ENCODE results near the gene ZNF385B.

Gene ZNF385B

DNA sequence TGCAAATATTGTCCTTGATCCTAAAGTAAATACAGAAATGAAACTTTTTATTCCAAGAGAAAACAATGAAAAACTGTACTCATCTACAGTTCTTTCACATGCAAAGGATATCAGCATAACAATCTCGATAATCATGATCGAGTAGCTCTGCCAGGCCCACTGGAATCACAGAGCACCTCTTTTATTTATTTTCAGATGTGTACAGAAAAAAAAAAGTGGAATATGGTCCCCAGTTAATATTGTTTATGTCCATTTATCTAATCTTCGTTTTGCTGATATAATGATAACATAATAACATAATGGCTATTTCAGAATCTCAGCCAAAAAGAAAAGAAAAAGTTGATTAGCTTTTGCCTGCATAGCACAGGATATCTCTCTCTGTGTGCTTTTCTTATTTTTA lies 6.5 kb downstream of the ZNF385B start:
- Histone ChIP-seq H3K18ac (ENCODE audit: low read length) (no peak overlapping the region), H2BK5ac (ENCODE audit: low read length) (no peak overlapping the region), H2BK15ac (replicated peaks; ENCODE audit: low read depth) (no peak overlapping the region), H3K79me2 (ENCODE audit: control insufficient read depth, insufficient read depth, low read length) (no peaks in the 10 kb centered on the region), H4K8ac (ENCODE audit: low read depth, low read length) (no peak overlapping the region), H3K79me1 (ENCODE audit: low read length) (no peaks in the 10 kb centered on the region), H3K4me1 (ENCODE audit: control insufficient read depth, low read depth, low read length) (no peaks in the 10 kb centered on the region), H3K36me3 (ENCODE audit: control insufficient read depth, insufficient read depth, low read length) (no peaks in the 10 kb centered on the region), H3K9ac (ENCODE audit: low read length) (no peak overlapping the region), H4K5ac (ENCODE audit: low read length) (no peak overlapping the region), H3K4me3 (ENCODE audit: low read length) (no peak overlapping the region), H3K27me3 (ENCODE audit: insufficient read depth, low read length, poor library complexity) (peaks cover under 1% of the 10 kb centered on the region), H3K56ac (ENCODE audit: low read length) (no peak overlapping the region), H3K4me2 (ENCODE audit: low read length) (no peak overlapping the region), H2AK5ac (ENCODE audit: low read length) (no peak overlapping the region), H2BK120ac (ENCODE audit: low read depth, low read length) (no peak overlapping the region), H3K27ac (ENCODE audit: low read depth, low read length) (no peak overlapping the region), H3K23ac (ENCODE audit: low read length) (no peak overlapping the region), H3K4ac (ENCODE audit: low read depth, low read length) (no peak overlapping the region)
- WGBS (ENCODE audit: extremely low coverage, insufficient coverage, low lambda C conversion rate) = no CpG with 5 or more reads among the region's 3 CpGs
- DNase-seq = no peak

DNA sequence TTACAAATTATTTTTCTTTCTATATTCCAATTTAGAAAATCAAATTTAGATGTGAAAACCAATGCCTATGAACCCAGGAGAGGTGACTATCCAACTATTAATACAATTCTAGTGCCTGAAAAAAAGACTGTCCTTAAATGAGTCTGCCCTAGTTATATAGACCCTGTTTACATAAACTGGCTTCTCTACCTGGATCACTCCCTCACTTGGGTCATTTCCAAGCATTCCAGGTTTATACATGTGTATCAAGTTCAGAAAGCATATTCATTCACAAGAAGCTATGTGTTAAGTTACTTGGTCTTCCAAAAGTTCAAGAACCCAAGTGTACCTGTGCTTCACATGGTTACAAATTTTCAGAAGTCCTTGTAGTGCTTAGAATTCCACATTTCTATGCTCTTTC lies 8.3 kb downstream of the ZNF385B start:
- no peaks in the 10 kb centered on the region for H3K27me3 ChIP-seq (ENCODE audit: insufficient read depth, low read length, poor library complexity)

DNA sequence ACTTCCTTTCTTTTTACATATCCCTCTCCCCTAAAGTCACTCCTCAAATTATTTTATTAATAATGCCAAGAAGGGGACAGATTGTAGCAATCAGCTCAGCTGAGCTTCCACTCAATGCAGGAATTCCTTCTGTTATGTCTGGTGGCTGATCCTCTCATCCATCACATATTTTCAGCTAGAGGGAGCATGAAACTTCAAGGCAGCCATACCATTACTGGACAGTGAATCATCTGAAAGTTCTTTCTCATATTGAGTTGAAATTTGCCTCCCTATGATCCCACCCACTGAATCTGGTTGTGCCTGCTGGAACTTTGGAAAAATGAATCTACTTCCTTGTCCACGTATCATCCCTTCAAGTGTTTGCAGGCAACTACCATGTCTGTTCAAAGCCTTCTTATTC lies 11.2 kb downstream of the ZNF385B start:
- H3K4me1 ChIP-seq (ENCODE audit: control insufficient read depth, low read depth, low read length) = no peaks in the 10 kb centered on the region
- H3K18ac ChIP-seq (ENCODE audit: low read length) = no peak overlapping the region
- no peak overlapping the region for H3K4ac ChIP-seq (ENCODE audit: low read depth, low read length)
- H4K5ac ChIP-seq (ENCODE audit: low read length) = no peak overlapping the region
- no peak overlapping the region for H3K23ac ChIP-seq (ENCODE audit: low read length)
- no peak overlapping the region for H3K56ac ChIP-seq (ENCODE audit: low read length)
- H3K36me3 ChIP-seq (ENCODE audit: control insufficient read depth, insufficient read depth, low read length) = no peaks in the 10 kb centered on the region
- H3K4me3 ChIP-seq (ENCODE audit: low read length) = no peak overlapping the region
- H3K27ac ChIP-seq (ENCODE audit: low read depth, low read length) = no peak overlapping the region
- H3K79me2 ChIP-seq (ENCODE audit: control insufficient read depth, insufficient read depth, low read length) = no peaks in the 10 kb centered on the region
- no peak overlapping the region for H4K8ac ChIP-seq (ENCODE audit: low read depth, low read length)
- no peak overlapping the region for H2BK15ac ChIP-seq (replicated peaks; ENCODE audit: low read depth)
- H3K4me2 ChIP-seq (ENCODE audit: low read length) = no peak overlapping the region
- no peak overlapping the region for H3K9ac ChIP-seq (ENCODE audit: low read length)
- no peak overlapping the region for H2BK5ac ChIP-seq (ENCODE audit: low read length)
- WGBS (ENCODE audit: extremely low coverage, insufficient coverage, low lambda C conversion rate) = no CpG with 5 or more reads among the region's 1 CpG
- no peak for DNase-seq
- no peak overlapping the region for H2AK5ac ChIP-seq (ENCODE audit: low read length)
- no peaks in the 10 kb centered on the region for H3K27me3 ChIP-seq (ENCODE audit: insufficient read depth, low read length, poor library complexity)
- no peak overlapping the region for H2BK120ac ChIP-seq (ENCODE audit: low read depth, low read length)
- no peaks in the 10 kb centered on the region for H3K79me1 ChIP-seq (ENCODE audit: low read length)

More for the DNA sequence above, 8.3 kb downstream of the ZNF385B start:
- Histone ChIP-seq H3K23ac (ENCODE audit: low read length) (no peak overlapping the region), H2BK120ac (ENCODE audit: low read depth, low read length) (no peak overlapping the region), H3K27ac (ENCODE audit: low read depth, low read length) (no peak overlapping the region), H3K18ac (ENCODE audit: low read length) (no peak overlapping the region), H3K4me2 (ENCODE audit: low read length) (no peak overlapping the region), H3K79me1 (ENCODE audit: low read length) (no peaks in the 10 kb centered on the region), H2BK15ac (replicated peaks; ENCODE audit: low read depth) (no peak overlapping the region), H3K4me3 (ENCODE audit: low read length) (no peak overlapping the region), H3K56ac (ENCODE audit: low read length) (no peak overlapping the region), H4K8ac (ENCODE audit: low read depth, low read length) (no peak overlapping the region), H3K36me3 (ENCODE audit: control insufficient read depth, insufficient read depth, low read length) (no peaks in the 10 kb centered on the region), H3K9ac (ENCODE audit: low read length) (no peak overlapping the region), H3K4ac (ENCODE audit: low read depth, low read length) (no peak overlapping the region), H4K5ac (ENCODE audit: low read length) (no peak overlapping the region), H2AK5ac (ENCODE audit: low read length) (no peak overlapping the region), H3K4me1 (ENCODE audit: control insufficient read depth, low read depth, low read length) (no peaks in the 10 kb centered on the region), H2BK5ac (ENCODE audit: low read length) (no peak overlapping the region), H3K79me2 (ENCODE audit: control insufficient read depth, insufficient read depth, low read length) (no peaks in the 10 kb centered on the region)
- DNase-seq = no peak

DNA sequence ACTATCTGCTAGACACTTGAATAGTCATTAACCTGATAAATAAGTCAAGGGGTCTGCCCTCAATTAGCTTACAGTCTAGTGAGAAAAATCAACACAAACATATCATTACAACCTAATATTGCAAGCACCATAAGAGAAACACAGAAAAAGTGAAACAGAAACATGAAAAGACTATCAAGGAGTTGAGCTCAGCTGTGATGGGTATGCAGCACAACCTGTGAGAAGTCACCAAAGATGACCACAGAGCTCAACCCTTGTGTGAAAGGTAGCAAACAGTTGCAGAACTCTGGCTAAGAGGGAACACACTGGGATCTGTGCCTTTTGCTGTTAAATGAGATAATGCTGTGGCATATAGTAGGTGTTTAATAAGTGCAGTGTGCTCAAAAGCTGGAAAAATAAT lies 11.7 kb downstream of the ZNF385B start:
- Histone ChIP-seq H3K79me2 (ENCODE audit: control insufficient read depth, insufficient read depth, low read length) (no peaks in the 10 kb centered on the region), H3K18ac (ENCODE audit: low read length) (no peak overlapping the region), H3K56ac (ENCODE audit: low read length) (no peak overlapping the region), H3K27me3 (ENCODE audit: insufficient read depth, low read length, poor library complexity) (no peaks in the 10 kb centered on the region), H3K4me1 (ENCODE audit: control insufficient read depth, low read depth, low read length) (no peaks in the 10 kb centered on the region), H3K4me3 (ENCODE audit: low read length) (no peak overlapping the region), H3K9ac (ENCODE audit: low read length) (no peak overlapping the region), H3K79me1 (ENCODE audit: low read length) (no peaks in the 10 kb centered on the region), H3K4me2 (ENCODE audit: low read length) (no peak overlapping the region), H3K27ac (ENCODE audit: low read depth, low read length) (no peak overlapping the region), H3K23ac (ENCODE audit: low read length) (no peak overlapping the region), H2BK5ac (ENCODE audit: low read length) (no peak overlapping the region), H3K4ac (ENCODE audit: low read depth, low read length) (no peak overlapping the region), H4K5ac (ENCODE audit: low read length) (no peak overlapping the region), H3K36me3 (ENCODE audit: control insufficient read depth, insufficient read depth, low read length) (no peaks in the 10 kb centered on the region), H4K8ac (ENCODE audit: low read depth, low read length) (no peak overlapping the region), H2BK15ac (replicated peaks; ENCODE audit: low read depth) (no peak overlapping the region), H2AK5ac (ENCODE audit: low read length) (no peak overlapping the region), H2BK120ac (ENCODE audit: low read depth, low read length) (no peak overlapping the region)
- DNase-seq = no peak

DNA sequence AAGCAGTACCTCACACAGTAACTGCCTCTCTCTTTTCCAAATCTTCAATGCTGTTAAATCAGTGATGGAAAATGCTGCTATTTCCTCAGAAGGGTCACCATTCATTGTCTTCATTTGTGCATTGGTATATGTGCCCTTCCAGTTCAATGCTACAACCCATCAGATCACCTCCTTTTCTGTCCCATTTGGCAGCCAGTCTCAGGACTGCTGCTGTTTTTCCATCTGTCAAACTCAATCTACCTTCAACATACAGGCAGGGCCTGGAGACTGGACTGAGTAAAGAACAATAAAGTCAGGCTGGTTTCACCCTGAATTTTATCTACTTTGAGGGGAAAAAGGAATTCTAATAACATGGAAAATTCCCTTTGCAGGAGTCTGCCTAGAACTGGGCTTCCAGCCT lies 17.9 kb downstream of the ZNF385B start:
- no peaks in the 10 kb centered on the region for H3K79me2 ChIP-seq (ENCODE audit: control insufficient read depth, insufficient read depth, low read length)
- H2BK15ac ChIP-seq (replicated peaks; ENCODE audit: low read depth) = no peak overlapping the region
- no peaks in the 10 kb centered on the region for H3K36me3 ChIP-seq (ENCODE audit: control insufficient read depth, insufficient read depth, low read length)
- H3K9ac ChIP-seq (ENCODE audit: low read length) = no peak overlapping the region
- H3K79me1 ChIP-seq (ENCODE audit: low read length) = no peaks in the 10 kb centered on the region
- H3K27me3 ChIP-seq (ENCODE audit: insufficient read depth, low read length, poor library complexity) = no peaks in the 10 kb centered on the region
- H3K4ac ChIP-seq (ENCODE audit: low read depth, low read length) = no peak overlapping the region
- no peak overlapping the region for H3K56ac ChIP-seq (ENCODE audit: low read length)
- no peak overlapping the region for H3K4me3 ChIP-seq (ENCODE audit: low read length)
- H2BK5ac ChIP-seq (ENCODE audit: low read length) = no peak overlapping the region
- H3K27ac ChIP-seq (ENCODE audit: low read depth, low read length) = no peak overlapping the region
- no peak overlapping the region for H3K23ac ChIP-seq (ENCODE audit: low read length)
- no peak overlapping the region for H4K8ac ChIP-seq (ENCODE audit: low read depth, low read length)
- no peak overlapping the region for H2BK120ac ChIP-seq (ENCODE audit: low read depth, low read length)
- no peak overlapping the region for H3K18ac ChIP-seq (ENCODE audit: low read length)
- H3K4me1 ChIP-seq (ENCODE audit: control insufficient read depth, low read depth, low read length) = no peaks in the 10 kb centered on the region
- DNase-seq = no peak
- H2AK5ac ChIP-seq (ENCODE audit: low read length) = no peak overlapping the region
- H3K4me2 ChIP-seq (ENCODE audit: low read length) = no peak overlapping the region
- no peak overlapping the region for H4K5ac ChIP-seq (ENCODE audit: low read length)

DNA sequence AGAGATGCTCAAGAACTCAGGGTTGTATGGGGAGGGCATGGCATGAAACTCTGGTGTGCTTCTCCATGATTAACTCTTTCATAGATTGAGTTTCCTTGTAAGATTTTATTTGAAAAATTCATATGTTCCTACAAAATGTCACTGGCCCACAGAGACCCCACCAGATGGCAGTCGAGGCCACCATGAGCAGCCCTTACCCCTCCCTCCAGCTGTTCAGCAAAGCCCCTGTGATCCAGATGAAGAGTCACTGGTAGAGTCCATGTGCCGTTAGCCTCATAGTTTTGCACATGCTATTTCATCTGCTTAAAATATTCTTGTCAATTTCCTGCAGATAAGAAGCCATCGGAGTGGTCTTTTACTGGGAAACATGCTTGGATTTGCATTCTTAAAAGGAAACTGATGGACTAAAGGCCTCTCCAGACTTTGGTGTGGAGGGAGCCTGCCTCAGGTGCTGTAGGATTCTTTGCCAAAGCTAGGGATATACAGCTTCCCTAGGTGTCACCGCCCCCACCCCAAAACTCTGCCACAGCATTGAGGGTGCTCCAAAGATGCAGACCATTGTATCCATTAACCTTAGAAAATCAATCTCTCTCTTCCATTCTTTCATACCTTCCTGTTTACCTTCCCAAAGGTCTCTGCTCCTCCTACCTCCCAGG lies 18.8 kb downstream of the ZNF385B start:
- Histone ChIP-seq H3K27ac (ENCODE audit: low read depth, low read length) (no peak overlapping the region), H3K9ac (ENCODE audit: low read length) (no peak overlapping the region), H3K4ac (ENCODE audit: low read depth, low read length) (no peak overlapping the region), H4K8ac (ENCODE audit: low read depth, low read length) (no peak overlapping the region), H4K5ac (ENCODE audit: low read length) (no peak overlapping the region), H3K79me1 (ENCODE audit: low read length) (no peaks in the 10 kb centered on the region), H3K23ac (ENCODE audit: low read length) (no peak overlapping the region), H3K27me3 (ENCODE audit: insufficient read depth, low read length, poor library complexity) (no peaks in the 10 kb centered on the region), H3K56ac (ENCODE audit: low read length) (no peak overlapping the region), H2BK120ac (ENCODE audit: low read depth, low read length) (no peak overlapping the region), H2AK5ac (ENCODE audit: low read length) (no peak overlapping the region), H3K36me3 (ENCODE audit: control insufficient read depth, insufficient read depth, low read length) (no peaks in the 10 kb centered on the region), H3K4me2 (ENCODE audit: low read length) (no peak overlapping the region), H3K18ac (ENCODE audit: low read length) (no peak overlapping the region), H3K79me2 (ENCODE audit: control insufficient read depth, insufficient read depth, low read length) (no peaks in the 10 kb centered on the region), H2BK15ac (replicated peaks; ENCODE audit: low read depth) (no peak overlapping the region), H2BK5ac (ENCODE audit: low read length) (no peak overlapping the region), H3K4me3 (ENCODE audit: low read length) (no peak overlapping the region), H3K4me1 (ENCODE audit: control insufficient read depth, low read depth, low read length) (no peaks in the 10 kb centered on the region)
- peak; percentile 61 for DNase-seq
- WGBS (ENCODE audit: extremely low coverage, insufficient coverage, low lambda C conversion rate) = no CpG with 5 or more reads among the region's 4 CpGs

Measured in mesendoderm (in vitro differentiated cells).